CD4-positive, alpha-beta T cell (primary cell): Measurements from ENCODE around the gene PAPSS2. TPM values are rescaled to one million over a fixed set of nuclear protein-coding genes. Genes with fewer than 3 reads are reported as not detected.

Source experiments
- ATAC-seq: fragments of 200-7000 bp; cut with Tn5 transposase; one replicate; pipeline ENCODE4 v1.10.0; 2022; ENCODE audit warnings: mild to moderate bottlenecking; ENCODE audit not compliant: poor library complexity
- CTCF ChIA-PET: fragments of 350-600 bp; sonication (Branson Sonifier 250); formaldehyde crosslinking; loops from one replicate; lab custom pipeline; 2021; ENCODE audit warnings: antibody characterized with exemption, inconsistent platforms; lab: Charles Lee
- POLR2A ChIA-PET: fragments of 350-600 bp; sonication (Branson Sonifier 250); formaldehyde crosslinking; loops from one replicate; lab custom pipeline; 2021; ENCODE audit warnings: antibody characterized with exemption, inconsistent platforms; lab: Charles Lee
- DNase-seq, 14 experiments: peaks; one replicate each; pipeline ENCODE4 v3.0.0-alpha.2; 2013 to 2020; ENCODE audit warnings: mixed read lengths in 2 of 14
- H3K27ac ChIP-seq, 2 donors: one replicate each; pipeline versions ENCODE4 v1.5.1 to v1.7.0; 2013; ENCODE audit warnings: low read length in 2 of 2, low read depth in 1 of 2, mild to moderate bottlenecking in 1 of 2
- H3K27me3 ChIP-seq, 2 experiments: 1 replicate in 1 of 2; 2 replicates in 1 of 2; pipeline versions ENCODE4 v1.6.1 to v1.7.0; 2013; ENCODE audit warnings: low read length in 2 of 2, control low read depth in 1 of 2, mild to moderate bottlenecking in 1 of 2, moderate library complexity in 1 of 2; ENCODE audit not compliant: insufficient read depth in 2 of 2, control insufficient read depth in 1 of 2
- H3K36me3 ChIP-seq: one replicate; pipeline ENCODE4 v1.6.1; 2013; ENCODE audit warnings: low read length, control low read depth; ENCODE audit not compliant: insufficient read depth
- H3K4me1 ChIP-seq: one replicate; pipeline ENCODE4 v1.6.1; 2013; ENCODE audit warnings: low read length, control low read depth; ENCODE audit not compliant: insufficient read depth
- H3K4me3 ChIP-seq: one replicate; pipeline ENCODE4 v1.5.1; 2013; ENCODE audit warnings: mild to moderate bottlenecking, low read length, moderate library complexity
- H3K9me3 ChIP-seq, 2 experiments: 1 replicate in 1 of 2; 2 replicates in 1 of 2; pipeline versions ENCODE4 v1.6.1 to v1.7.0; 2013; ENCODE audit warnings: low read length in 2 of 2, mild to moderate bottlenecking in 2 of 2, control low read depth in 1 of 2, moderate library complexity in 1 of 2; ENCODE audit not compliant: control insufficient read depth in 1 of 2, insufficient read depth in 1 of 2
- H3K27ac Mint-ChIP-seq: one replicate; pipeline ENCODE4 v1.8.0; 2020; ENCODE audit warnings: mixed read lengths
- H3K27me3 Mint-ChIP-seq: one replicate; pipeline ENCODE4 v1.8.0; 2021; ENCODE audit warnings: mixed read lengths
- H3K36me3 Mint-ChIP-seq: one replicate; pipeline ENCODE4 v1.8.0; 2021; ENCODE audit warnings: low read depth, mixed read lengths
- H3K4me1 Mint-ChIP-seq: one replicate; pipeline ENCODE4 v1.8.0; 2021; ENCODE audit warnings: low read depth, mixed read lengths
- H3K4me3 Mint-ChIP-seq: one replicate; pipeline ENCODE4 v1.8.0; 2020; ENCODE audit warnings: mild to moderate bottlenecking, mixed read lengths
- H3K9me3 Mint-ChIP-seq: one replicate; pipeline ENCODE4 v1.8.0; 2020; ENCODE audit warnings: mixed read lengths
- intact Hi-C, 2 experiments: fragments of 100-400 bp; cut with DNase I in 1 of 2; cut with micrococcal nuclease in 1 of 2; formaldehyde crosslinking; loops; one replicate each; pipeline versions ENCODE4 v1.15.1 to v1.9.0; 2023 to 2025; cut with DNase I, micrococcal nuclease
- total RNA-seq, 174 experiments: library from RNA in 2 of 174; stranded (reverse) in 2 of 174; gene quantifications; one replicate each; pipeline ENCODE4 v1.2.3 and lab custom pipeline; 2021 to 2026
- TF ChIP-seq, protein P1 (sequence below): fragments of 200-600 bp; IDR thresholded peaks from one replicate; pipeline ENCODE4 v1.8.0; 2022; ENCODE audit warnings: antibody characterized with exemption, mild to moderate bottlenecking

PAPSS2 gene
- total RNA-seq, 2 experiments from 2014 or later, result not detected

DNA sequence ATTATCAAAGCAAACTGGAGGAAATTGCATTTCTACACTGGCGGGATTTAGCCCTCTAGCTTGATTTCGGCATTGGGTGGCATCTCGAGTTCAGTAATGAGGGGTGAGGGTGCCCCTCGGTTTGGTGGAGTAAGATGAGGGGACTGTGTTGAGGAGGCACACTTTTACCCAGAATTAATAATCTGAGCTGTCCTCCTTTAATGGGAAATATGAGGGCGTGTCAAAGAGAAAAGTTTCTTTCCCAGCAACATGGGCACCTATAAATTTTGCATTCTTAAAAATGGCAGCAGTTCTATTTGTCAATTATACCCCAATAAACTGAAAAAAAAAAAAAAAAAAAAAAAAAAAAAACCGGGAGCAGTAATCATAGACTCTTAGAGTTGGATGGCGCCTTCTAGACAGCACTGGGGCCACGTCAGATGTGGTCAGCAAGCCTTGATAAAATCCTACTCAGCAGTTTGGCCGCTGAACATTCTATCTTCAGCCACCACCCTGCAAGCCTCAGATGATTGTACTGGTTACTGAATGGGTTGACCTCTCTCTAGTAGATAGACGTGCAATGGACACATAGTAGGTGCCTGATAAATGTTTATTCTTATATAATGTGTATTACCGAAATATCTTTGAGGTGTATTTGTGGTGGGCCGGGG, 931 bp downstream of the PAPSS2 start:
- Mint-ChIP-seq H3K4me1 (peaks cover 6% of the 10 kb centered on the region), H3K9me3 (no peaks in the 10 kb centered on the region), H3K4me3 (peak overlapping the region; percentile 59), H3K27ac (no peak overlapping the region), H3K27me3 (peaks cover 61% of the 10 kb centered on the region), H3K36me3 (no peaks in the 10 kb centered on the region)
- Histone ChIP-seq H3K36me3 (no peaks in the 10 kb centered on the region), H3K27me3 (peaks cover 21 to 47% of the 10 kb centered on the region in 2 experiments), H3K9me3 (no peaks in the 10 kb centered on the region), H3K27ac (no peak overlapping the region), H3K4me1 (peaks cover 12% of the 10 kb centered on the region), H3K4me3 (peak overlapping the region; percentile 50)
- POLR2A ChIA-PET, result no interaction called here
- intact Hi-C loops, result no loop called here
- TF ChIP-seq, protein P1, sequence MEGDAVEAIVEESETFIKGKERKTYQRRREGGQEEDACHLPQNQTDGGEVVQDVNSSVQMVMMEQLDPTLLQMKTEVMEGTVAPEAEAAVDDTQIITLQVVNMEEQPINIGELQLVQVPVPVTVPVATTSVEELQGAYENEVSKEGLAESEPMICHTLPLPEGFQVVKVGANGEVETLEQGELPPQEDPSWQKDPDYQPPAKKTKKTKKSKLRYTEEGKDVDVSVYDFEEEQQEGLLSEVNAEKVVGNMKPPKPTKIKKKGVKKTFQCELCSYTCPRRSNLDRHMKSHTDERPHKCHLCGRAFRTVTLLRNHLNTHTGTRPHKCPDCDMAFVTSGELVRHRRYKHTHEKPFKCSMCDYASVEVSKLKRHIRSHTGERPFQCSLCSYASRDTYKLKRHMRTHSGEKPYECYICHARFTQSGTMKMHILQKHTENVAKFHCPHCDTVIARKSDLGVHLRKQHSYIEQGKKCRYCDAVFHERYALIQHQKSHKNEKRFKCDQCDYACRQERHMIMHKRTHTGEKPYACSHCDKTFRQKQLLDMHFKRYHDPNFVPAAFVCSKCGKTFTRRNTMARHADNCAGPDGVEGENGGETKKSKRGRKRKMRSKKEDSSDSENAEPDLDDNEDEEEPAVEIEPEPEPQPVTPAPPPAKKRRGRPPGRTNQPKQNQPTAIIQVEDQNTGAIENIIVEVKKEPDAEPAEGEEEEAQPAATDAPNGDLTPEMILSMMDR, result no peak
- DNase-seq, result no peak
- ATAC-seq, result no peak
- CTCF ChIA-PET, result interaction anchor here (0.5 kb wide), 1 partner anchor 722 kb away, joined by 3 read pairs; no protein-coding TSS in a partner anchor

DNA sequence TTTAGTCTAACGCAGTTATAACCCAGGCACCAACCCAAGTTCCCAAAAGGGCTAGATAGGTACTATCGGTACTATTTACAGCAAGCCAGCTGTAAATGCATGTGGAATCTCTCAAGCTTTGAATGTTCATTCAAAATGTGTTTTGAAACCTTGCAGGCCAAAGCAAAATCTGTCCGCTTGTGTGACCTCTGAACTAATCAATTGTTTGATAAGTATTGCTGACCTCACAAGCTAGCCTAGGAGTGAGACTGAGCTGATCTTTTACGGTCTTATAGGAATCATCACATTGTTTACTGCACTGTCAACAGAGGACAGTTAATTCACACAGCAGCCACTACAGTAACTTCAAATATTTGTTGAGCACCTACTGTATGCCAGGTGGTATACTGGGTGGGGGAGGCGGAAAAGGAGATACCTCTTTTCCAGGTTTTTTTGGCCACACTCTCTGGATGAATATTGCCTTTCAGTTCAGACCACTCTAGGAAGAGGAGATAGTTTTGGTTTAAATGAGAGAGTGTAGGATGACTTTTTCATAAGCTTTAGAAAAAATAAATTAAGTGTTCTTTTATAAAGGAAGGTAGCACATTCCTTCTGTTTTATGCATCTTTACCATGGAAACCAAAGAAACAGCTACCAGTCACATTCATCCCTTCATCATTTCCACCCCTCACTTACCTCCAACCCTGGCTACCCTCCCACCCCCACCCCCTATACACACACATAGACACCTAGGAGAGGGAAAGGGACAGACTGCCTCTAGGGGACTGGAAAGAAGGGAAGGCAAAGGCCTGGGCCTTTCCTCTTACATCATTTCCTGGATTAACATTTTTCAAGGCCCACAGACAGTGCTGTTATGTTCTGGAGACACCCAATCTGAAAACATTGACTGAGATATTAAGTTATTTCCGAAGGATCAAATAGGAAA, 2.4 kb downstream of the PAPSS2 start:
- peaks cover 60% of the 10 kb centered on the region for H3K27me3 Mint-ChIP-seq
- Histone ChIP-seq H3K9me3 (no peaks in the 10 kb centered on the region), H3K27ac (no peak overlapping the region), H3K4me3 (no peak overlapping the region), H3K36me3 (no peaks in the 10 kb centered on the region), H3K4me1 (peaks cover 12% of the 10 kb centered on the region), H3K27me3 (peaks cover 21 to 42% of the 10 kb centered on the region in 2 experiments)
- DNase-seq (no peak), ATAC-seq (no peak)
- TF ChIP-seq, protein P1, result no peak
- H3K9me3 Mint-ChIP-seq, result no peaks in the 10 kb centered on the region
- H3K36me3 Mint-ChIP-seq, result no peaks in the 10 kb centered on the region
- ChIA-PET POLR2A (no interaction called here), CTCF (no interaction called here)
- H3K4me1 Mint-ChIP-seq, result peaks cover 6% of the 10 kb centered on the region
- intact Hi-C loops, result no loop called here
- H3K27ac Mint-ChIP-seq, result no peak overlapping the region
- no peak overlapping the region for H3K4me3 Mint-ChIP-seq

DNA sequence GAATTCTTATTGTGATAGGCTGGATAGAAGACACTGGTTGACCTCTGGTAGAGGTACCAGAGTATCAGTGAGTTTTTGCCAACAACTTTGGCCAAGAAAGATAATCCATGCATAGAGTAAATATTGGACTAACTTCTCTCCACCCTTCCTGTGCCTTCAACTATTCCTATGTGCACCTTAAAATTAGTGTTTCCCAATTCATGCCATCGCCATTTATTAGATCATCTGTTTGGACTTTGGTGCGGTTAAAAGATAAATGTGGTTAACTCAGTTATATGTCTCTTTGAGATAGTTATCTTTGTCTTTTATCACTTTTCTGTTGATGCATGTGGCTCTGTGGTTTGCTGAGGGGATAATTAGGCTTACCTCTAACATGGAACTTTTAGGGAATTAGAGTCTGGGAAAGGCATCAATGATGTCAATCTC, 4.6 kb downstream of the PAPSS2 start:
- TF ChIP-seq, protein P1, result no peak
- ATAC-seq (no peak), DNase-seq (no peak)
- peaks cover 18 to 36% of the 10 kb centered on the region in 2 experiments for H3K27me3 ChIP-seq
- H3K27me3 Mint-ChIP-seq, result peaks cover 60% of the 10 kb centered on the region
- no peak overlapping the region for H3K27ac ChIP-seq
- H3K9me3 ChIP-seq, result no peaks in the 10 kb centered on the region
- no peak overlapping the region for H3K27ac Mint-ChIP-seq
- H3K4me3 ChIP-seq, result no peak overlapping the region
- no peak overlapping the region for H3K4me3 Mint-ChIP-seq
- peaks cover 10% of the 10 kb centered on the region for H3K4me1 ChIP-seq
- intact Hi-C loops, result no loop called here
- no peaks in the 10 kb centered on the region for H3K9me3 Mint-ChIP-seq
- peaks cover 1% of the 10 kb centered on the region for H3K4me1 Mint-ChIP-seq
- H3K36me3 ChIP-seq, result no peaks in the 10 kb centered on the region
- ChIA-PET POLR2A (no interaction called here), CTCF (no interaction called here)
- no peaks in the 10 kb centered on the region for H3K36me3 Mint-ChIP-seq
